HG02981 (cell line): ENCODE measurements around the gene SIDT2.

Experiments used
- ATAC-seq: cut with Tn5 transposase; IDR thresholded peaks from one replicate; pipeline ENCODE4 v1.9.1; 2021; ENCODE audit warnings: mild to moderate bottlenecking, moderate library complexity; ENCODE audit not compliant: unreplicated experiment

The SIDT2 gene

GRCh38 chr11:117188620-117189081, 10.1 kb downstream of the SIDT2 start:
- ATAC-seq, result no peak

GRCh38 chr11:117189191-117189940, 10.8 kb downstream of the SIDT2 start:
- ATAC-seq, result peak; percentile 69

DNA sequence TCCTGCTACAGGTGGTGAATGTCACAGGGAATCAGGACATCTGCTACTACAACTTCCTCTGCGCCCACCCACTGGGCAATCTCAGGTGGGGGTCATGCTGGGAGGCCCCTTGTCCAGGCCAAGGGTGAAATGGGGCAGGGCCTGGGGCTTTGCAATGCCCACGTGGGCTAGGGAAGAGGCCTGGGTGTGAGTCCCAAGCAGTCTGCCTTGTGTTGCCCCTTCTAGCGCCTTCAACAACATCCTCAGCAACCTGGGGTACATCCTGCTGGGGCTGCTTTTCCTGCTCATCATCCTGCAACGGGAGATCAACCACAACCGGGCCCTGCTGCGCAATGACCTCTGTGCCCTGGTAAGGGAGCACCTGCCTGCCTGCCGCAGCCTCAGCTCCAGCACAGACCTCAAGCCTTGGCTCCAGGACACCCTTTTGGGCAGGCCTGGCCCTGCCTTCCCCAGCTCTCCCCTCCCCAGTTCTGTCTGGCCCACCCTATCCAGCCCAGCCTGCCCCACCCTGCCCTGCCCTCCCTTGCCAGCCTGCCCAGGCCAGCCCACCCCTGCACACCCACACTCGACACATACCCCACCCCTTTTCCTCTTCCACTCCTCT, 11.5 kb downstream of the SIDT2 start:
- ATAC-seq, result no peak

DNA sequence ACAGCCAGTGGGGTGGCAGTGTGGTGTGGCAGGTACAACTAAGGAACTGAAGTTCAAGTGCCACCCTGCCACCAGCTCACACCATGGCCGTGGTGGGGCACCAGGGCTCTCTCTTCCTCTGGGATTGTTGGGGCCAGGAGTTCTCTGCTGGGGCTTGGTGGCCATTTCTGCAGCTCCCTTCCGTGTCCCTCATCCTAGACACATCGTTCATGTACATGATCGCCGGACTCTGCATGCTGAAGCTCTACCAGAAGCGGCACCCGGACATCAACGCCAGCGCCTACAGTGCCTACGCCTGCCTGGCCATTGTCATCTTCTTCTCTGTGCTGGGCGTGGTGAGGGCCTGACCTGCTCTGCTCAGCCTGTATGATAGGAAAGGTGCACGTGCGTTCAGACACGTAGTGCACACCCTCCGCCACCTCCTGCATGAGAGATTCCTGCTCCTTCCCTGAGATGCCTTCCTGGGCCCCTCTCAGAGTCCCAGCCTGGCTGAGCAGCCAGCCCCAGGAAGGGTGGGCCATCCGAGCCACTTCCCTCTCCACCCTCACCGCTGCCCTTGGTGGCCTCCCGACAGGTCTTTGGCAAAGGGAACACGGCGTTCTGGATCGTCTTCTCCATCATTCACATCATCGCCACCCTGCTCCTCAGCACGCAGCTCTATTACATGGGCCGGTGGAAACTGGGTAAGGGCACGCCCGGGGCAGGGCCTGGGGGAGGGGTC, 13.3 kb downstream of the SIDT2 start:
- ATAC-seq, result no peak

- no peak for ATAC-seq
Observed at GRCh38 chr11:117192401-117192875, 13.9 kb downstream of the SIDT2 start.

DNA sequence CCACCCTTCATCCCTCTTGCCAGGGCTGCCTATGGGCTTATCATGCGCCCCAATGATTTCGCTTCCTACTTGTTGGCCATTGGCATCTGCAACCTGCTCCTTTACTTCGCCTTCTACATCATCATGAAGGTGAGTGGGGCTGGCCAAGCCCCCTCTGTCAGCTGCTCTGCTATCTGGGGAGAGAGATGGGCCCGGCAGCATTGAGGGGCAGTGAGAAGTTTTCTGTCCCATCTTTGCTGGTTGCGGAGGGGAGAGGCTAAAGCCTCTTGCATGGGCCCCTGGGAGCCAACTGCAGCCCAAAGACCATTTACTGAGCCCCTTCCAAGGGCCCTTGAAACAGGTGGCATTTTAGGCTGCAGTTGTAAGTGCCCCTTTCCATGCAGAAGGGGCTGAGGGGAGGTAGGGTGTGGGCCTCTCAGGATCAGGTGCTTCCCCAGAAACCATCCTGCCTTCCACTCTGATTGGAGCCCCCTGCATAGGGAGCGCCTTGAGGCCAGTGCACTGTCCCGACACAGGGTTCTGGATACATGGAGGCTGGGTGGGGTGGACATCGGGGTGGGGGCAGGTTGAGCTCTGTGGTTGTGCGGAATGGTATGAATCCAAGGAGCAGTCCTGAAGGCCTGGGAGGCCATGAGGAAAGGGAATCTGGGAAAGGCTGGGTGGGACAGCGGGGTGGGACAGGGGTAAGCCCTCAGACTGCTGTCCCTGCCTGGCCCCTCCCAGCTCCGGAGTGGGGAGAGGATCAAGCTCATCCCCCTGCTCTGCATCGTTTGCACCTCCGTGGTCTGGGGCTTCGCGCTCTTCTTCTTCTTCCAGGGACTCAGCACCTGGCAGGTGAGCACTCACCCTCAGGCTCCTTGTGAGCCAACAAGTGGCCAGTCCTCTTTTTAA, 14.8 kb downstream of the SIDT2 start:
- no peak for ATAC-seq

DNA sequence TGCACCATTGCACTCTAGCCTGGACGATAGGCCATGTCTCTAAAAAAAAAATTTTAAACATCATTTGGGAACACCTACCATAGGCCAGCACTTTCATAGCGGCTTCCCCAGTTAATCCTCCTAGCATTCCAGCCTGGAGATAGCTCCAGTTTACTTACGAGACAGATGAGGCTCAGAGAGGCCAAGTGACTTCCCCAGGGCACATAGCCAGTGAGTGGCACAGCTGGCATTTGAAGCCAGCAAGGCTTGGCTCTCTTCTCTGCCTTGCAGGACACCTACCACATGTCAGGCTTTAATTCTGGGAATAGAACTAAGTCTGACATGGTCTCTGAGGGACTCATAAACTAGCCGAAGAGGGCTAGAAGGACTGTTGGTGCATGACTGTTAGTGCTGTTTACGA, 15.7 kb downstream of the SIDT2 start:
- ATAC-seq, result no peak

DNA sequence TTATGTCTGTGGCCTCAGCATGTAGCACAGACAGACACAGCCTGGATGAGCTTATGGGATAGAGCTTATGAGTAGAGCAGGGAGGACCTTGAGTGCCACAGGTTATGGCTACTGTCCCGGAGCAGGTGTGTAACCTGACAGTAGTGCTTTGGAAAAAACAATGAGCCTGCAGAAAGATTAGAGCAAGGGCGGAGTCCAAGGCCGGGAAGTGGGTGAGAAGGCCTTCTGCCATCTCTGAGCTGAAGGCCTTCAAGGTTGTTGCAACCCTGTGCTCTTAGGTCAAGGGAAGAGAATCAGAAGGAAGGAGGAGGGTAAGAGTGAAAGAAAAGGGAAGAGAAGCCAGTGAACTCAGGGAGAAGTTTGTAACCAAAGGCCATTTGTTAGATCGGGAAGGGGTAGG, 16.7 kb downstream of the SIDT2 start:
- ATAC-seq, result no peak

DNA sequence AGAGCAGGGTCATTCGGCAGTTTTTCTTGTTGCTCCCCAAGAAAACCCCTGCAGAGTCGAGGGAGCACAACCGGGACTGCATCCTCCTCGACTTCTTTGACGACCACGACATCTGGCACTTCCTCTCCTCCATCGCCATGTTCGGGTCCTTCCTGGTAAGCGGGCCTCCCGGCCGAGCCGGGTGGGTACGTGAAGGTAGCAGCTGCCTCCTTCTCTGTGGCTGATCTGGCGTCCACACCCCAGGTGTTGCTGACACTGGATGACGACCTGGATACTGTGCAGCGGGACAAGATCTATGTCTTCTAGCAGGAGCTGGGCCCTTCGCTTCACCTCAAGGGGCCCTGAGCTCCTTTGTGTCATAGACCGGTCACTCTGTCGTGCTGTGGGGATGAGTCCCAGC, 17.2 kb downstream of the SIDT2 start:
- ATAC-seq, result no peak

- ATAC-seq, result no peak
Observed at GRCh38 chr11:117197006-117197405, 18.5 kb downstream of the SIDT2 start.

GRCh38 chr11:117197516-117198456, 19.2 kb downstream of the SIDT2 start:
- ATAC-seq, result no peak

DNA sequence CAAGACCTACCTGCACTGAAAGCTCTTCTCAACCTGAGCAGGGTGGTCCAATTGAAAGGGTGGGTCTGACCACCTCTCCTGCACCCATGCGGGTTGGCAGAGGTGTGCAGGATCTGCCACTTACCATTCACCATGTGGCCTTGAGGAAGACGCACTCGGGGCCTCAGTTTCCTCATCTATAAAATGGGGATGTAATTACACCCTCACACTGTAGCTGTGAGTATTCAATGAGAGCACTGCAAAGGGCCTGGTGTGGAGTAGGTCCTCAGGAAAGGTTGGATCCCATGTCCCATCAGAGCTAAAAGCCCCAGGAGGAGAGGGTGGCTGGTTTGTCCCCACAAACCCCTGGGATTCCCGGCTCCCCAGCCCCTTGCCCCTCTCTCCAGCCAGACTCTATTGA, 20.1 kb downstream of the SIDT2 start:
- ATAC-seq, result no peak

DNA sequence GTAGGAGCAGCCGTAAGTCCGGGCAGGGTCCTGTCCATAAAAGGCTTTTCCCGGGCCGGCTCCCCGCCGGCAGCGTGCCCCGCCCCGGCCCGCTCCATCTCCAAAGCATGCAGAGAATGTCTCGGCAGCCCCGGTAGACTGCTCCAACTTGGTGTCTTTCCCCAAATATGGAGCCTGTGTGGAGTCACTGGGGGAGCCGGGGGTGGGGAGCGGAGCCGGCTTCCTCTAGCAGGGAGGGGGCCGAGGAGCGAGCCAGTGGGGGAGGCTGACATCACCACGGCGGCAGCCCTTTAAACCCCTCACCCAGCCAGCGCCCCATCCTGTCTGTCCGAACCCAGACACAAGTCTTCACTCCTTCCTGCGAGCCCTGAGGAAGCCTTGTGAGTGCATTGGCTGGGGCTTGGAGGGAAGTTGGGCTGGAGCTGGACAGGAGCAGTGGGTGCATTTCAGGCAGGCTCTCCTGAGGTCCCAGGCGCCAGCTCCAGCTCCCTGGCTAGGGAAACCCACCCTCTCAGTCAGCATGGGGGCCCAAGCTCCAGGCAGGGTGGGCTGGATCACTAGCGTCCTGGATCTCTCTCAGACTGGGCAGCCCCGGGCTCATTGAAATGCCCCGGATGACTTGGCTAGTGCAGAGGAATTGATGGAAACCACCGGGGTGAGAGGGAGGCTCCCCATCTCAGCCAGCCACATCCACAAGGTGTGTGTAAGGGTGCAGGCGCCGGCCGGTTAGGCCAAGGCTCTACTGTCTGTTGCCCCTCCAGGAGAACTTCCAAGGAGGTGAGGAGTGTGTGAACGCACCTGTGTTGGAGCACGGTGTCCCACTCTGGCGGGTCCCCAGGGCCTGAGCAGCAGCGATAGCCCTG, 20.7 kb downstream of the SIDT2 start, which contains the start of gene TAGLN:
TAGLN (plus strand) TSS at position 318 of the 863 bp plus-strand sequence. CDS start 3,644 bp downstream, outside the sequence.
- ATAC-seq, result no peak

DNA sequence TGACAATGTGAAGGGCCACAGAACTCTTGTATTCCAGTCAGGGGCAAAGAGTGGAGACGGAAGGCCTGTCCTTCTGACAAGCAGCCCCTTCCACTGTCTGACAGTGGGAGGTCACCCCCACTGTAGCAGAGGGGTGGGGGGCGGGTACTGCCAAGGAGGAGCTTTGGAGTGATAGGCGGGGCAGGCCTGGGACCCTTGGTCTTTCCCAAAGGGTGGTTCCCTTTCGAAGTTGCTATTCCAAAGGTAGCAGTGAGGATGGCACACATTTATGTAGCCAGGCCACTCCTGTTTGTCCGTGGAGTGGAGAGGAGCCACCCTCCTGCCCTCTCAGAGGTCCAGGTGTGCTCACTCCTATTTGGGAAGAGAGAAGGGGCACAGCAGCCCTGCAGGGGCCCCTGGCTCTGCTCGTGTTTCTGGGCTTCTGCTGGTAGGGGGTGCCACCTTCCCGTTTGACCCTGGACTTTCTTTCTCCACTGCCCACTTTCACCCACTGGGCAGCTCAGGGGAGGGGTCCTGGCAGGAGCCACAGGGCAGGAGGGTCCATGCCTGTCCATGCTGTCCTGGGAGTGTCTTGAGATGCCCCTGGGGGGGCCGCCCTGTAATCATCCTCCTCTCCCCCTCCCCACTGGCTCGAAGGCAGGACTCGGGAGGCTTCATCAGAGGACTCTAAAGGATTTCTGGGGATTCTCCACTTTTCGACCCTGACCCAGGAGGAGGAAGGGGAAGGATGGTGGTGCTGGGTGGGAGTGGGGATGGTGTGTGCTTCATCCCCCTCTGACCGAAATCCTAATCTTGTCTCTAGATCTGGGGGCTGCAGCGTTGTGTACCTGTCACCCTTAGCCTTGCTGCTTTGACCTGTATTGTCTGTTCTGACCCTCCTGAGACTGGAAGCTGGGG, 21.6 kb downstream of the SIDT2 start:
- ATAC-seq, result no peak

DNA sequence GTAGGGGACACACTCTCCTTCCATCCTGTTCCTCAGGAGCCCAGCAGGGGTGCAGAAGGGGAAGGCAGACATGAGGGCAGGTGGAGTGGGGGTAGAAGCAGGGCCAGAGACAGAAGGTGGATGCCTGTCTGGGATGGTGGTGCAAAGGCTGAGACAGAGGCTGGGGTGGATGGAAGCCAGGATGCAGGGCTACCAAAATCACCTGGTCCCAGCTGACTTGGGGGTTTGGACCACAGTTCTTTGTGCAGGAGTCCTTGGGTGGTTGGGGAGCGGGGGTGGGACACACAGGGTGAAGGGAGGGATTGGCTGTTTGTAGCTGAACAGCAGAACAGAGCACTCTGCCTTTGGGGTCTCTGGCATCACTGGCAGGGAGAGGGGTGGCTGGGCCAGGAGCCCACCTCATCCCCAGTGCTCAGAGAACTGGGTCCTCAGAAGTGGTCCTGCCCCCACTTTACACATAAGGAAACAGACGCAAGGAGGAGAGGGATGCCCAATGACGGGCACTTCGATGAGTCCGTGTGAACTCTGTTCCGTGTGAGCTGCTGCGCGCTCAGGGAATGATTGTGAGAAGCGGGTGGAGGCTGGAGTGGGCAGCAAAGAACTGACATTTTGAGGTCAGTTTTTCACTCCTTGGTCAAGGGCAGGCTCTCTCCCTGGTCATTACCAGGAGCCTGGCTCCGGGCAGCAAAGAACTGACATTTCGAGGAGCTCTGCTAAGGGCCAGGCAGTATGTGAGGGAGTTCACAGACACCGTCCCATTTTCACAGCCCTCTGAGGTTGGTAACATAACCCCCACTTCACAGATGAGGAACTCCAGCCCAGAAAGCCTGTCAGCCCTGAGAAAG, 22.5 kb downstream of the SIDT2 start:
- ATAC-seq, result no peak

DNA sequence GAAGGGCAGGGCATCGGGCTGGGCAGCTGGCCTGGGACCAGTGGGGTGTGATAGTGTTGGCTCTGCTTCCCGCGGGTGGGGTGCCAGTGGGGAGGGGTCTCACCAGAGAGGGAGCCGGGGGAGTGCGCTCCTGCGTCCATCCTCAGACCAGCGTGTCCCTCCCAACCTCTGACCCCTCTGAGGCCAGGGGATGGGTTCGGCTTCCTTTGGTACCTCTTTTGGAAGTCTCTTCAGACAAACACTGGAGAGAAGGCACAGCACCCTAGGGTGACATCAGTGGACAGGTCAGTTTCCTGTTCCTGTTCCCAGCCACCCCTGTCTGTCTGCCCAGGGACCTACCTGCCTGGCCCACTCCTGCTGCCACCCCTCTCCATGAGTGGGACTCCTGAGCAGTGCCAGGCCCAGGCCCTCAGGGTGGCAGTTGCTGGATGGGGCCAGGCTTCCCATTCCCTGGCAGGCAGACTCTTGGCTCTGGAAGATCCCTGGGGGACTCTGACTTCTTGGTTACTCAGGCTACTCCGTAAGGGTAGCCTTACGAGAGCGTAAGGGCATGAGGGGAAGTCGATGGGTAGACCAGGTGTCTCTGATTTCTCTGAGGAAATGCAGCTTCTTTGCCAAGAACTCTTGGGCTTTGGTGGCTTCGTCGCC, 23.2 kb downstream of the SIDT2 start:
- no peak for ATAC-seq
